Heart left ventricle (tissue), 13 donors: ENCODE results near the gene NPHS1.

Source experiments
- CTCF ChIP-seq, 12 donors: fragments of 200-600 bp; sonication (generic) in 4 of 12; IDR thresholded peaks; one replicate each; pipeline versions ENCODE4 v1.5.0 to v1.8.0; 2018 to 2022; ENCODE audit warnings: antibody characterized with exemption in 12 of 12, mild to moderate bottlenecking in 5 of 12
- POLR2A ChIP-seq, 2 donors: fragments of 450-650 bp; IDR thresholded peaks; one replicate each; pipeline ENCODE4 v1.6.1; 2017; ENCODE audit warnings: antibody characterized with exemption in 2 of 2, mild to moderate bottlenecking in 2 of 2, moderate library complexity in 2 of 2
- donor health status: ischemic (EF 13 %, LVEDD 7.1; RV severe dilation, severe dysfunction).
- donor health status: DM: no; HTN: yes; CAD: no.
- donor health status: DM: no; HTN: no; CAD: no.
- donor health status: ischemic (EF 25% LVEDD 6.9; RV normal size, moderate dysfunction).
- donor health status: ischemic (EF 25% LVEDD 5.7; RV mildly dilated, moderate dysfunction).
- donor health status: ischemic (EF 35%, LVEDD 5.7; RV mildly dilated, moderate dysfunction).
- donor health status: nonischemic (EF 11% LVEDD 7.7; RV severe dilation, severe dysfunction).
- donor health status: DM: yes; HTN: yes; CAD: no.
- donor health status: PGD.
- donor health status: ischemic (EF 29% LVEDD 5.4; RV normal size, mild dysfunction).
- donor health status: nonischemic (EF 23%, LVEDD 6.1; RV moderate dilation, normal function).

GRCh38 chr19:35812220-35813042 is 39.9 kb downstream of the NPHS1 start, which contains the start of gene PRODH2:
- TF ChIP-seq CTCF (IDR thresholded peaks at IDR 0.05), result no peak
- no peak for TF ChIP-seq POLR2A (IDR thresholded peaks at IDR 0.05)
